GM12801 (cell line): ENCODE measurements around the gene FAM50A.

Experiments used
- TF ChIP-seq, protein P1 (sequence below): IDR thresholded peaks from one replicate; pipeline ENCODE4 v1.5.1; 2011; ENCODE audit warnings: control low read depth; ENCODE audit not compliant: insufficient read length; ENCODE audit errors: extremely low read depth

Gene FAM50A

DNA sequence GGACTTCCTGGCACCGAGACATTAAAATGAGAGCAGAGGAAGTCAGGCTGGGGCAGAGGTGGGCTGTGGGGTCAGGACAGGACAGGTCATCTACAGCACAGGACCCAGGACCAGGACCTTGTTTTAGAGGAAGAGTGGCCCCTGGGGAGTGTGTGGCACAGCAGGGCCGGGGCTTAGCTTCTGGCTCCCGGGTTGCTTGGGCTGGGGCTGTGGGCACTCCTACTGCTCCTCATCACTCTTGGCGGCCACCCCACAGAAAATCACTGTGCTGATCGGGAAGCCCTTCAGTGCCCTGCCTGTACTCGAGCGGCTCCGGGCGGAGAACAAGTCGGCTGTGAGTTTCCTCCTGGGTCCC is 23.6 kb upstream of the FAM50A start:
- TF ChIP-seq, protein P1, sequence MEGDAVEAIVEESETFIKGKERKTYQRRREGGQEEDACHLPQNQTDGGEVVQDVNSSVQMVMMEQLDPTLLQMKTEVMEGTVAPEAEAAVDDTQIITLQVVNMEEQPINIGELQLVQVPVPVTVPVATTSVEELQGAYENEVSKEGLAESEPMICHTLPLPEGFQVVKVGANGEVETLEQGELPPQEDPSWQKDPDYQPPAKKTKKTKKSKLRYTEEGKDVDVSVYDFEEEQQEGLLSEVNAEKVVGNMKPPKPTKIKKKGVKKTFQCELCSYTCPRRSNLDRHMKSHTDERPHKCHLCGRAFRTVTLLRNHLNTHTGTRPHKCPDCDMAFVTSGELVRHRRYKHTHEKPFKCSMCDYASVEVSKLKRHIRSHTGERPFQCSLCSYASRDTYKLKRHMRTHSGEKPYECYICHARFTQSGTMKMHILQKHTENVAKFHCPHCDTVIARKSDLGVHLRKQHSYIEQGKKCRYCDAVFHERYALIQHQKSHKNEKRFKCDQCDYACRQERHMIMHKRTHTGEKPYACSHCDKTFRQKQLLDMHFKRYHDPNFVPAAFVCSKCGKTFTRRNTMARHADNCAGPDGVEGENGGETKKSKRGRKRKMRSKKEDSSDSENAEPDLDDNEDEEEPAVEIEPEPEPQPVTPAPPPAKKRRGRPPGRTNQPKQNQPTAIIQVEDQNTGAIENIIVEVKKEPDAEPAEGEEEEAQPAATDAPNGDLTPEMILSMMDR = no peak

- TF ChIP-seq, protein P1 = no peak
Observed at GRCh38 chrX:154426916-154427770, 16.8 kb upstream of the FAM50A start.

DNA sequence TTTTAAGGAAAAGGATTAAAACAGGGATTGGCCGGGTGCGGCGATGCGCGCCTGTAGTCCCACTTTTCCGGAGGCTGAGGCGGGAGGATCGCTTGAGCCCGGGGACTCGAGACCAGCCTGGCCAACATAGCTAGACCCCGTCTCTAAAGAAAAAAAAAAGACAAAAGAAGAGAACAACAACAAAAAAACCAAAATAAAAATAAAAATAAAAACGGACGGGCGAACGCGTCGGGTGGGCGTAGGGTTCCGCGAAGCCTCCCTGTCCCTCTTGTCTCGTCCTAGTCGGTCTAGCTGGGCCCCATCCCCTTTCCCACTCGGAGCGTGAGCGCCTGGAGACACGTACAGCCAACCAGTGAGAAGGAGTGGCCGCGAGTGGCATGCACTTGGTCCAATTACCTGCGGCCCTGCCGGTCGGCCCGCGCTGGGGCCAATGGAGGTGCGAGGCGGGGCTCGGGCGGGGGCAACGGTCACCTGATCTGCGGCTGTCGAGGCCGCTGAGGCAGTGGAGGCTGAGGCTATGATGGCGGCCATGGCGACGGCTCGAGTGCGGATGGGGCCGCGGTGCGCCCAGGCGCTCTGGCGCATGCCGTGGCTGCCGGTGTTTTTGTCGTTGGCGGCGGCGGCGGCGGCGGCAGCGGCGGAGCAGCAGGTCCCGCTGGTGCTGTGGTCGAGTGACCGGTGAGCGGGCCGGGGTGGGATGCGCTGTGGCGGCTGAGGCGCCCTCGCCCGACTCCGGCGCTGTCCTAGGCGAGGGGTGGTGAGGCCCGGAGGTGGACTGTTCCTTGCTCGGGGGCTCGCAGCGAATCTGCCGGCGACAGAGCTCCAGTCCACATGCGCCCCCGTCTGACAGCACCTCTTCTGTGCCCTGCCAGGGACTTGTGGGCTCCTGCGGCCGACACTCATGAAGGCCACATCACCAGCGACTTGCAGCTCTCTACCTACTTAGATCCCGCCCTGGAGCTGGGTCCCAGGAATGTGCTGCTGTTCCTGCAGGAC is 15.5 kb upstream of the FAM50A start, which contains the start of gene ATP6AP1:
ATP6AP1 (plus strand) TSS at position 502 of the 996 bp plus-strand sequence; CDS start at position 518, 16 bp downstream.
- TF ChIP-seq, protein P1 = no peak

GRCh38 chrX:154429711-154430110 is 14.2 kb upstream of the FAM50A start:
- TF ChIP-seq, protein P1 = no peak

- TF ChIP-seq, protein P1 = no peak
Observed at GRCh38 chrX:154430479-154430878, 13.5 kb upstream of the FAM50A start.

GRCh38 chrX:154430916-154431315 is 13.0 kb upstream of the FAM50A start:
- TF ChIP-seq, protein P1 = no peak

- TF ChIP-seq, protein P1 = no peak
Observed at GRCh38 chrX:154431341-154431740, 12.6 kb upstream of the FAM50A start.
